22Rv1 (cell line): ENCODE data around the gene B4GALNT1.

ENCODE experiments used
- ZFX ChIP-seq: fragments of 450-650 bp; IDR thresholded peaks from 2 replicates; pipeline ENCODE4 v1.6.1; 2017; ENCODE audit warnings: antibody characterized with exemption, borderline replicate concordance
- TF ChIP-seq, protein P1 (sequence below): fragments of 450-650 bp; IDR thresholded peaks from 2 replicates; pipeline ENCODE4 v1.5.1; 2017; ENCODE audit warnings: mild to moderate bottlenecking

GRCh38 chr12:57584690-57585089, 48.3 kb downstream of the B4GALNT1 start:
- TF ChIP-seq, protein P1, sequence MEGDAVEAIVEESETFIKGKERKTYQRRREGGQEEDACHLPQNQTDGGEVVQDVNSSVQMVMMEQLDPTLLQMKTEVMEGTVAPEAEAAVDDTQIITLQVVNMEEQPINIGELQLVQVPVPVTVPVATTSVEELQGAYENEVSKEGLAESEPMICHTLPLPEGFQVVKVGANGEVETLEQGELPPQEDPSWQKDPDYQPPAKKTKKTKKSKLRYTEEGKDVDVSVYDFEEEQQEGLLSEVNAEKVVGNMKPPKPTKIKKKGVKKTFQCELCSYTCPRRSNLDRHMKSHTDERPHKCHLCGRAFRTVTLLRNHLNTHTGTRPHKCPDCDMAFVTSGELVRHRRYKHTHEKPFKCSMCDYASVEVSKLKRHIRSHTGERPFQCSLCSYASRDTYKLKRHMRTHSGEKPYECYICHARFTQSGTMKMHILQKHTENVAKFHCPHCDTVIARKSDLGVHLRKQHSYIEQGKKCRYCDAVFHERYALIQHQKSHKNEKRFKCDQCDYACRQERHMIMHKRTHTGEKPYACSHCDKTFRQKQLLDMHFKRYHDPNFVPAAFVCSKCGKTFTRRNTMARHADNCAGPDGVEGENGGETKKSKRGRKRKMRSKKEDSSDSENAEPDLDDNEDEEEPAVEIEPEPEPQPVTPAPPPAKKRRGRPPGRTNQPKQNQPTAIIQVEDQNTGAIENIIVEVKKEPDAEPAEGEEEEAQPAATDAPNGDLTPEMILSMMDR = no peak
- TF ChIP-seq ZFX = no peak
